ENCODE results near the gene ZNF91.

DNA sequence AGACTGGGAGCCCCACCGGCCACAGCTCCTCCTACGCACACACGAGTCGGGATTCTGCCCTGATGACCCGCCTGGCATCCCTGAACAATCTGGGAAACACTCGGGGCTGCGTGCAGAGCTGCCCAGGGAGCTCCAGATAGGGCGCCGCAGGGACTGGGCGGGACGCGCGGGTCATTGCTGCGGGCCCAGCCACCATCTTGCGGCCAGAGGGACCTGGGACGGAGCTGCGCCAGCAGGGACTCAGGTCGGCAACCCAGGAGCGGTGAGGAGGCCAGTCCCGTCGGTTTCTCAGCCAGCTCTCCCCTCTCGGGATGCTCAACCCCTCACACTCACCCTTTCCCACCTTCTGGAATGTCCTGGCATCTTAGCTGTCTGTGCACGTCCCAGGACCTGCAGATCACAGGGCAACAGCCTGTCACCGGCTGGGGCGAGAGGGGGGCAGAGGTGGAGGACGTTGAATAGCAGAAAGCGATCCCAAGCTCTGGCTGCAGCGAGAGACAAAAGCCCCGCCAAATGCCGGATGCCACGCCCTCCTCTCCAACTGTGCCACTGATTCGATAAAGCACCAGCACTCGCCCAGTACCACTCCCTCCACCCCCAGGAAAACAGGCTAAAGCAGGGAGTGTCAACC lies 20.4 kb upstream of the ZNF91 start:
- TF ChIP-seq POLR2A (IDR thresholded peaks at IDR 0.05) (no peak), POLR2AphosphoS5 (IDR thresholded peaks at IDR 0.05) (no peak)
- TF ChIP-seq, protein P1, sequence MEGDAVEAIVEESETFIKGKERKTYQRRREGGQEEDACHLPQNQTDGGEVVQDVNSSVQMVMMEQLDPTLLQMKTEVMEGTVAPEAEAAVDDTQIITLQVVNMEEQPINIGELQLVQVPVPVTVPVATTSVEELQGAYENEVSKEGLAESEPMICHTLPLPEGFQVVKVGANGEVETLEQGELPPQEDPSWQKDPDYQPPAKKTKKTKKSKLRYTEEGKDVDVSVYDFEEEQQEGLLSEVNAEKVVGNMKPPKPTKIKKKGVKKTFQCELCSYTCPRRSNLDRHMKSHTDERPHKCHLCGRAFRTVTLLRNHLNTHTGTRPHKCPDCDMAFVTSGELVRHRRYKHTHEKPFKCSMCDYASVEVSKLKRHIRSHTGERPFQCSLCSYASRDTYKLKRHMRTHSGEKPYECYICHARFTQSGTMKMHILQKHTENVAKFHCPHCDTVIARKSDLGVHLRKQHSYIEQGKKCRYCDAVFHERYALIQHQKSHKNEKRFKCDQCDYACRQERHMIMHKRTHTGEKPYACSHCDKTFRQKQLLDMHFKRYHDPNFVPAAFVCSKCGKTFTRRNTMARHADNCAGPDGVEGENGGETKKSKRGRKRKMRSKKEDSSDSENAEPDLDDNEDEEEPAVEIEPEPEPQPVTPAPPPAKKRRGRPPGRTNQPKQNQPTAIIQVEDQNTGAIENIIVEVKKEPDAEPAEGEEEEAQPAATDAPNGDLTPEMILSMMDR (IDR thresholded peaks at IDR 0.05): no peak

All from sigmoid colon (tissue), 4 donors.